Liver (tissue), 9 donors: ENCODE results near the gene KRTAP1-1. TPM values are rescaled to one million over a fixed set of nuclear protein-coding genes. Genes with fewer than 3 reads are reported as not detected.

Experiments used
- DNase-seq: peaks from one replicate; pipeline ENCODE4 v3.0.0-alpha.2; 2017; ENCODE audit warnings: low spot score
- H3K27ac ChIP-seq, 2 donors: one replicate each; pipeline ENCODE4 v1.7.0; 2013; ENCODE audit warnings: inconsistent platforms in 2 of 2, low read length in 2 of 2, control low read depth in 1 of 2, low read depth in 1 of 2, mild to moderate bottlenecking in 1 of 2
- H3K27me3 ChIP-seq, 4 donors: one replicate each; pipeline versions ENCODE4 v1.6.1 to v1.7.0; 2013; ENCODE audit warnings: low read length in 3 of 4, inconsistent platforms in 1 of 4, mild to moderate bottlenecking in 1 of 4, moderate library complexity in 1 of 4; ENCODE audit not compliant: control insufficient read depth in 4 of 4, insufficient read depth in 4 of 4
- H3K36me3 ChIP-seq, 4 donors: one replicate each; pipeline versions ENCODE4 v1.6.1 to v1.7.0; 2013; ENCODE audit warnings: low read length in 3 of 4, mild to moderate bottlenecking in 3 of 4, low read depth in 1 of 4, moderate library complexity in 1 of 4; ENCODE audit not compliant: control insufficient read depth in 4 of 4, insufficient read depth in 3 of 4
- H3K4me1 ChIP-seq, 4 donors: one replicate each; pipeline versions ENCODE4 v1.6.1 to v1.7.0; 2013; ENCODE audit warnings: low read length in 3 of 4, mild to moderate bottlenecking in 3 of 4, moderate library complexity in 1 of 4; ENCODE audit not compliant: control insufficient read depth in 4 of 4, insufficient read depth in 4 of 4
- H3K4me3 ChIP-seq, 3 donors: one replicate each; pipeline versions ENCODE4 v1.6.1 to v1.7.0; 2013; ENCODE audit warnings: low read length in 3 of 3, control low read depth in 1 of 3, low read depth in 1 of 3, mild to moderate bottlenecking in 1 of 3
- H3K9ac ChIP-seq, 2 donors: one replicate each; pipeline ENCODE4 v1.7.0; 2013; ENCODE audit warnings: low read length in 2 of 2, mild to moderate bottlenecking in 2 of 2, moderate library complexity in 2 of 2, control low read depth in 1 of 2, low read depth in 1 of 2
- H3K9me3 ChIP-seq, 4 donors: one replicate each; pipeline versions ENCODE4 v1.6.1 to v1.7.0; 2013; ENCODE audit warnings: low read length in 3 of 4; ENCODE audit not compliant: control insufficient read depth in 4 of 4
- EGR1 ChIP-seq, 2 donors: IDR thresholded peaks; 2 replicates each; pipeline ENCODE4 v1.6.1; 2016 to 2018; ENCODE audit warnings: antibody characterized with exemption in 2 of 2, low read depth in 2 of 2
- FOXA1 ChIP-seq: IDR thresholded peaks from 2 replicates; pipeline ENCODE4 v1.6.1; 2016; ENCODE audit warnings: antibody characterized with exemption
- FOXA2 ChIP-seq: IDR thresholded peaks from 2 replicates; pipeline ENCODE4 v1.6.1; 2016; ENCODE audit warnings: antibody characterized with exemption
- GABPA ChIP-seq, 2 donors: IDR thresholded peaks in 1 of 2; conservative IDR thresholded peaks in 1 of 2; 2 replicates each; pipeline ENCODE4 v1.6.1; 2016; ENCODE audit warnings: antibody characterized with exemption in 2 of 2, mild to moderate bottlenecking in 1 of 2, moderate library complexity in 1 of 2
- HNF4A ChIP-seq, 2 donors: conservative IDR thresholded peaks; 2 replicates each; pipeline ENCODE4 v1.6.1; 2016; ENCODE audit warnings: antibody characterized with exemption in 2 of 2, mild to moderate bottlenecking in 2 of 2
- HNF4G ChIP-seq: IDR thresholded peaks from 2 replicates; pipeline ENCODE4 v1.6.1; 2016; ENCODE audit warnings: antibody characterized with exemption
- JUND ChIP-seq, 2 donors: IDR thresholded peaks; 2 replicates each; pipeline ENCODE4 v1.6.1; 2016; ENCODE audit warnings: antibody characterized with exemption in 2 of 2
- NR2F2 ChIP-seq: IDR thresholded peaks from 2 replicates; pipeline ENCODE4 v1.6.1; 2016; ENCODE audit warnings: antibody characterized with exemption
- RAD21 ChIP-seq, 2 donors: IDR thresholded peaks; 2 replicates each; pipeline ENCODE4 v1.6.1; 2016; ENCODE audit warnings: antibody characterized with exemption in 2 of 2, mild to moderate bottlenecking in 2 of 2
- RXRA ChIP-seq, 2 donors: IDR thresholded peaks; 2 replicates each; pipeline ENCODE4 v1.6.1; 2017 to 2018; ENCODE audit warnings: antibody characterized with exemption in 2 of 2, mild to moderate bottlenecking in 1 of 2
- SP1 ChIP-seq: IDR thresholded peaks from 2 replicates; pipeline ENCODE4 v1.6.1; 2018; ENCODE audit warnings: antibody characterized with exemption, mild to moderate bottlenecking
- TAF1 ChIP-seq: conservative IDR thresholded peaks from 2 replicates; pipeline ENCODE4 v1.6.1; 2016; ENCODE audit warnings: antibody characterized with exemption, mild to moderate bottlenecking
- YY1 ChIP-seq: IDR thresholded peaks from 2 replicates; pipeline ENCODE4 v1.6.1; 2016; ENCODE audit warnings: antibody characterized with exemption, mild to moderate bottlenecking
- WGBS: extraction: QIAGEN DNeasy Blood & Tissue Kit; methylation state at CpG from one replicate; pipeline ENCODE4 v1.1.7; 2013; 5-methylcytosine and 5-hydroxymethylcytosine counted together
- polyA plus RNA-seq, 2 donors: library from polyadenylated mRNA; stranded (reverse) in 1 of 2; unstranded in 1 of 2; fragments of 200-250 nt in 1 of 2; fragments of >200 nt in 1 of 2; fragmentation: Nextera tagmentation in 1 of 2; extraction: Ambion mirVana in 1 of 2; gene quantifications; one replicate each; pipeline versions ENCODE4 v1.2.1 to v1.2.3, GENCODE V29; 2013 to 2015
- total RNA-seq, 2 donors: library from RNA; depleted of rRNA; stranded (reverse); fragments of >200 nt; gene quantifications; one replicate each; pipeline ENCODE4 v1.2.3, GENCODE V29; 2014
- TF ChIP-seq, protein P1 (sequence below): IDR thresholded peaks from 2 replicates; pipeline ENCODE4 v1.6.1; 2016; ENCODE audit warnings: antibody characterized with exemption, mild to moderate bottlenecking
- TF ChIP-seq, protein P2 (sequence below): IDR thresholded peaks from 2 replicates; pipeline ENCODE4 v1.6.1; 2016; ENCODE audit warnings: antibody characterized with exemption
- TF ChIP-seq, protein P3 (sequence below): IDR thresholded peaks from 2 replicates; pipeline ENCODE4 v1.6.1; 2016; ENCODE audit warnings: antibody characterized with exemption
- TF ChIP-seq, protein P4 (sequence below): fragments of 150-350 bp; IDR thresholded peaks from 2 replicates; pipeline ENCODE4 v1.5.1; 2017; ENCODE audit warnings: improper control_type of control experiment, low read depth, low read length; ENCODE audit not compliant: missing input control
- TF ChIP-seq, protein P5 (sequence below): IDR thresholded peaks from 2 replicates; pipeline ENCODE4 v1.6.1; 2016; ENCODE audit warnings: antibody characterized with exemption
- donor health status: healthy.
- donor health status: healthy.
- donor health status: healthy.
- donor health status: healthy.
- donor health status: healthy.

Gene KRTAP1-1
- total and polyA plus RNA-seq, 4 donors, result not detected

DNA sequence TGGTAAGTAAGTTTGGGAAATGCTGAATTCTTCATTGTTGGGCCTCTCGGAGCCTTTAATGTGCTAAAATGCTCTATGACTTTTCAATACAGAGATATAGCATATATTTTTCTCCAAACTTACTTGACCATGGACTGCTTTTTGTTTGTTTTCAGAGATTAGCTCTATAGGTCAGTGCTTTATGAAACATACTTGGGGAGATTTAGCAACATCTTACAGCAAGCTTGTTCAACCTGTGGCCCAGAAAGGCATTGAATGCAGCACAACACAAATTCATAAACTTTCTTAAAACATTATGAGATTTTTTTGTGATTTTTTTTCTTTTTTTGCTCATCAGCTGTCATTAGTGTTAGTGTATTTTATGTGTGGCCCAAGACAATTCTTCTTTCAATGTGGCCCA lies 31.3 kb downstream of the KRTAP1-1 start:
- Histone ChIP-seq H3K9ac (no peak overlapping the region), H3K9me3 (no peaks in the 10 kb centered on the region), H3K4me1 (no peaks in the 10 kb centered on the region), H3K4me3 (no peak overlapping the region), H3K36me3 (no peaks in the 10 kb centered on the region), H3K27me3 (no peaks in the 10 kb centered on the region), H3K27ac (no peak overlapping the region)
- TF ChIP-seq RAD21 (IDR thresholded peaks at IDR 0.05) (no peak), TAF1 (no peak), EGR1 (IDR thresholded peaks at IDR 0.05; ENCODE audit: low read depth in 2 of 2) (no peak), FOXA1 (no peak), HNF4G (no peak), FOXA2 (no peak), GABPA (IDR thresholded peaks at IDR 0.05 in 1 of 2, conservative IDR thresholded peaks at IDR 0.05 in 1 of 2) (no peak), HNF4A (conservative IDR thresholded peaks at IDR 0.05) (no peak), YY1 (no peak), SP1 (no peak), RXRA (IDR thresholded peaks at IDR 0.05) (no peak), JUND (IDR thresholded peaks at IDR 0.05) (no peak), NR2F2 (no peak)
- TF ChIP-seq, protein P1, sequence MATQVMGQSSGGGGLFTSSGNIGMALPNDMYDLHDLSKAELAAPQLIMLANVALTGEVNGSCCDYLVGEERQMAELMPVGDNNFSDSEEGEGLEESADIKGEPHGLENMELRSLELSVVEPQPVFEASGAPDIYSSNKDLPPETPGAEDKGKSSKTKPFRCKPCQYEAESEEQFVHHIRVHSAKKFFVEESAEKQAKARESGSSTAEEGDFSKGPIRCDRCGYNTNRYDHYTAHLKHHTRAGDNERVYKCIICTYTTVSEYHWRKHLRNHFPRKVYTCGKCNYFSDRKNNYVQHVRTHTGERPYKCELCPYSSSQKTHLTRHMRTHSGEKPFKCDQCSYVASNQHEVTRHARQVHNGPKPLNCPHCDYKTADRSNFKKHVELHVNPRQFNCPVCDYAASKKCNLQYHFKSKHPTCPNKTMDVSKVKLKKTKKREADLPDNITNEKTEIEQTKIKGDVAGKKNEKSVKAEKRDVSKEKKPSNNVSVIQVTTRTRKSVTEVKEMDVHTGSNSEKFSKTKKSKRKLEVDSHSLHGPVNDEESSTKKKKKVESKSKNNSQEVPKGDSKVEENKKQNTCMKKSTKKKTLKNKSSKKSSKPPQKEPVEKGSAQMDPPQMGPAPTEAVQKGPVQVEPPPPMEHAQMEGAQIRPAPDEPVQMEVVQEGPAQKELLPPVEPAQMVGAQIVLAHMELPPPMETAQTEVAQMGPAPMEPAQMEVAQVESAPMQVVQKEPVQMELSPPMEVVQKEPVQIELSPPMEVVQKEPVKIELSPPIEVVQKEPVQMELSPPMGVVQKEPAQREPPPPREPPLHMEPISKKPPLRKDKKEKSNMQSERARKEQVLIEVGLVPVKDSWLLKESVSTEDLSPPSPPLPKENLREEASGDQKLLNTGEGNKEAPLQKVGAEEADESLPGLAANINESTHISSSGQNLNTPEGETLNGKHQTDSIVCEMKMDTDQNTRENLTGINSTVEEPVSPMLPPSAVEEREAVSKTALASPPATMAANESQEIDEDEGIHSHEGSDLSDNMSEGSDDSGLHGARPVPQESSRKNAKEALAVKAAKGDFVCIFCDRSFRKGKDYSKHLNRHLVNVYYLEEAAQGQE, result no peak
- TF ChIP-seq, protein P2, sequence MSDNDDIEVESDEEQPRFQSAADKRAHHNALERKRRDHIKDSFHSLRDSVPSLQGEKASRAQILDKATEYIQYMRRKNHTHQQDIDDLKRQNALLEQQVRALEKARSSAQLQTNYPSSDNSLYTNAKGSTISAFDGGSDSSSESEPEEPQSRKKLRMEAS, result no peak
- TF ChIP-seq, protein P3, sequence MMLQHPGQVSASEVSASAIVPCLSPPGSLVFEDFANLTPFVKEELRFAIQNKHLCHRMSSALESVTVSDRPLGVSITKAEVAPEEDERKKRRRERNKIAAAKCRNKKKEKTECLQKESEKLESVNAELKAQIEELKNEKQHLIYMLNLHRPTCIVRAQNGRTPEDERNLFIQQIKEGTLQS, result no peak
- TF ChIP-seq, protein P4, sequence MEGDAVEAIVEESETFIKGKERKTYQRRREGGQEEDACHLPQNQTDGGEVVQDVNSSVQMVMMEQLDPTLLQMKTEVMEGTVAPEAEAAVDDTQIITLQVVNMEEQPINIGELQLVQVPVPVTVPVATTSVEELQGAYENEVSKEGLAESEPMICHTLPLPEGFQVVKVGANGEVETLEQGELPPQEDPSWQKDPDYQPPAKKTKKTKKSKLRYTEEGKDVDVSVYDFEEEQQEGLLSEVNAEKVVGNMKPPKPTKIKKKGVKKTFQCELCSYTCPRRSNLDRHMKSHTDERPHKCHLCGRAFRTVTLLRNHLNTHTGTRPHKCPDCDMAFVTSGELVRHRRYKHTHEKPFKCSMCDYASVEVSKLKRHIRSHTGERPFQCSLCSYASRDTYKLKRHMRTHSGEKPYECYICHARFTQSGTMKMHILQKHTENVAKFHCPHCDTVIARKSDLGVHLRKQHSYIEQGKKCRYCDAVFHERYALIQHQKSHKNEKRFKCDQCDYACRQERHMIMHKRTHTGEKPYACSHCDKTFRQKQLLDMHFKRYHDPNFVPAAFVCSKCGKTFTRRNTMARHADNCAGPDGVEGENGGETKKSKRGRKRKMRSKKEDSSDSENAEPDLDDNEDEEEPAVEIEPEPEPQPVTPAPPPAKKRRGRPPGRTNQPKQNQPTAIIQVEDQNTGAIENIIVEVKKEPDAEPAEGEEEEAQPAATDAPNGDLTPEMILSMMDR, result no peak
- TF ChIP-seq, protein P5, sequence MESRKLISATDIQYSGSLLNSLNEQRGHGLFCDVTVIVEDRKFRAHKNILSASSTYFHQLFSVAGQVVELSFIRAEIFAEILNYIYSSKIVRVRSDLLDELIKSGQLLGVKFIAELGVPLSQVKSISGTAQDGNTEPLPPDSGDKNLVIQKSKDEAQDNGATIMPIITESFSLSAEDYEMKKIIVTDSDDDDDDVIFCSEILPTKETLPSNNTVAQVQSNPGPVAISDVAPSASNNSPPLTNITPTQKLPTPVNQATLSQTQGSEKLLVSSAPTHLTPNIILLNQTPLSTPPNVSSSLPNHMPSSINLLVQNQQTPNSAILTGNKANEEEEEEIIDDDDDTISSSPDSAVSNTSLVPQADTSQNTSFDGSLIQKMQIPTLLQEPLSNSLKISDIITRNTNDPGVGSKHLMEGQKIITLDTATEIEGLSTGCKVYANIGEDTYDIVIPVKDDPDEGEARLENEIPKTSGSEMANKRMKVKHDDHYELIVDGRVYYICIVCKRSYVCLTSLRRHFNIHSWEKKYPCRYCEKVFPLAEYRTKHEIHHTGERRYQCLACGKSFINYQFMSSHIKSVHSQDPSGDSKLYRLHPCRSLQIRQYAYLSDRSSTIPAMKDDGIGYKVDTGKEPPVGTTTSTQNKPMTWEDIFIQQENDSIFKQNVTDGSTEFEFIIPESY, result no peak
- 93% methylated on average over 1 of the region's 1 CpG for WGBS
- DNase-seq, result no peak
